Stimulated activated effector memory CD8-positive, alpha-beta T cell treated with anti-CD3 and anti-CD28 coated beads, Interleukin-12 subunit alpha, Interleukin-12 subunit beta, amount 100 ng/mL, for 72 hours (primary cell): Measurements from ENCODE around the gene TMEM141.
"Not testable (repeated sequence)": the region's sequence is repeated elsewhere in the genome, so short reads cannot be mapped to it uniquely, and the experiment has no call there.

Experiments used
- ATAC-seq: fragments of 150-1000 bp; cut with Tn5 transposase; 2 replicates; pipeline ENCODE4 v1.10.0; 2021
- DNase-seq, 2 donors: peaks; one replicate each; pipeline ENCODE4 v3.0.0; 2021 to 2022; ENCODE audit warnings: low spot score in 2 of 2
- H3K27ac Mint-ChIP-seq: one replicate; pipeline ENCODE4 v1.8.0; 2022; ENCODE audit warnings: mild to moderate bottlenecking, mixed read lengths
- H3K36me3 Mint-ChIP-seq: one replicate; pipeline ENCODE4 v1.8.0; 2022; ENCODE audit warnings: mild to moderate bottlenecking, mixed read lengths
- H3K4me1 Mint-ChIP-seq: one replicate; pipeline ENCODE4 v1.8.0; 2022; ENCODE audit warnings: mixed read lengths
- H3K4me3 Mint-ChIP-seq: one replicate; pipeline ENCODE4 v1.8.0; 2022; ENCODE audit warnings: mild to moderate bottlenecking, mixed read lengths
- H3K9me3 Mint-ChIP-seq: one replicate; pipeline ENCODE4 v1.8.0; 2022; ENCODE audit warnings: mixed read lengths

Gene TMEM141

DNA sequence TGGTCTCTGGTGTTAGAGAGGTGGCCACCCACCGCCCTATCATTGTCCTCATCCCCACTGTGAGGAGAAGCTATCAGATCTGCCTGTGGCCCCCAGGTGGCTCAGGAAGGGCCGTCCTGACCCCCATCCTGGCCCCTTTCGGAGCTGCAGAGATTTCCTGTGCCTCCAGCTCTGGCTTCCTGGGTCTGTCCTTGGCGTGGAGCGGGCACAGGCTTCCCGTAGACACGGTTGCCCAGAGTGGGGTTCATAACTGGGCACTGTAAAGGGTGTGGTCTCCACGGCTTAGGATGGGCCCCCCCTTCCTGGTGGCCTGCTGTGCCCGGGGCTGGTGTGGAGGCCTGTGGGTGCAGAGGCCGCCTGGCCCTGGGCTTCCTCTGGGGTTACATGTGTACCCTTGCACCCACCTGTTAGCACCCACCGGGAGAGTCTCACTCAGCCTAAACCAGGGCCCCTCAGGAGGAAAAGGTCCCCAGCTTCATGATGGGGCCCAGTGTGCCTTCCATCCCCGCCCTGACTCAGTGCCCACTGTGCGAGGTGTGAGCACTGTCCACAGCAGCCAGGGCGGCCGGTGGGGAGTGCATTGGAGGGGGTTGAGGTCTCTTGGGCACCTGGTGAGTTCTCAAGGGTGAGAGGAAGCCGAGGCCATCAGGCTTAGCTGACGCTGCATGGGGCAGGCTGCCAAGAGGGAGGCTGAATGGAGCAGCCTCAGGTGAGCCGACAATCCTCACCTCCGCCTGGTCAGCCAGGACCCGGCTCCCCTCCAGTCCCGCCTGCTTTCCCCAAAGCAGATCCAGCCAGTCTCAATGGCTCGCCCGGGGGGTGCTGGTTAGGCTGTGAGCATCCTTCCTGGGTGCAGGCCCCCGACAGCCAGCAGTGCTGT is 35.8 kb downstream of the TMEM141 start:
- no peak overlapping the region for H3K4me3 Mint-ChIP-seq
- peaks cover 51% of the 10 kb centered on the region for H3K36me3 Mint-ChIP-seq
- DNase-seq (no peak), ATAC-seq (no peak)
- no peak overlapping the region for H3K27ac Mint-ChIP-seq
- no peaks in the 10 kb centered on the region for H3K4me1 Mint-ChIP-seq
- no peaks in the 10 kb centered on the region for H3K9me3 Mint-ChIP-seq

GRCh38 chr9:136827794-136828473 is 36.8 kb downstream of the TMEM141 start:
- H3K4me1 Mint-ChIP-seq = no peaks in the 10 kb centered on the region
- ATAC-seq = no peak
- H3K27ac Mint-ChIP-seq = no peak overlapping the region
- no peak overlapping the region for H3K4me3 Mint-ChIP-seq
- DNase-seq = no peak
- no peaks in the 10 kb centered on the region for H3K9me3 Mint-ChIP-seq
- H3K36me3 Mint-ChIP-seq = peaks cover 51% of the 10 kb centered on the region

DNA sequence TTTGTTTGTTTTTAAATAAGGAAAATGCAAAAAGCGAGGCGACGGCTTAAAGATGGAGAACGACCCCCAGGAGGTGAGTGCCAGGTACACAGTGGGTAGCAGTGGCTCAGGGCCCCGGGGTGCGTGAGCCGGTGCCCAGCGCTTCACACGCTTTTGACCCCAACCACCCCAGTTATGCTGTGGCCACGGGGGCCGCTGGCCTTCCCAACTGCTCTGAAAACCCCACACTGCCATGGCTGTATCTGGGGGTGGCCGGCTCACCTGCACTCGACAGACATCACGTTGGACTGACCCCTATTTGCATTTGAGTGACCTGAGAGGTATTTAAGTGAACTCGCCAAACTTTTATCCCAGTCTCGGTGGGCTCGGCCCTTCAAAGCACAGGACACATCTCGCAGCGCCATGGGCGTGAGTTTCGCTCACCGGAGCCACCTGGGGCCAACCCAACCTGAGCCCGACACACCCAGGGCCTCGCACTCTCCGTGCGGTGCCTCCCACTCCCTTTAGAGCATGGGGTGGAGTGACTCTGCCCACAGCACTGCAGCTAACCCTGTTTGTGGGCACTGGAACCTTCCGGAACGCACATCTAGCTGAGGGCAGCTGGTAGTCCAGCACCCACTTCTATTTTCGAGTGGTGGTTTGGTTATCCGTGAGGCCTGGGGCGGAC is 37.5 kb downstream of the TMEM141 start:
- H3K27ac Mint-ChIP-seq = no peak overlapping the region
- no peaks in the 10 kb centered on the region for H3K9me3 Mint-ChIP-seq
- H3K4me1 Mint-ChIP-seq = no peaks in the 10 kb centered on the region
- DNase-seq (no peak), ATAC-seq (no peak)
- no peak overlapping the region for H3K4me3 Mint-ChIP-seq
- H3K36me3 Mint-ChIP-seq = peaks cover 44% of the 10 kb centered on the region

GRCh38 chr9:136829412-136829811 is 38.3 kb downstream of the TMEM141 start:
- H3K27ac Mint-ChIP-seq = no peak overlapping the region

DNA sequence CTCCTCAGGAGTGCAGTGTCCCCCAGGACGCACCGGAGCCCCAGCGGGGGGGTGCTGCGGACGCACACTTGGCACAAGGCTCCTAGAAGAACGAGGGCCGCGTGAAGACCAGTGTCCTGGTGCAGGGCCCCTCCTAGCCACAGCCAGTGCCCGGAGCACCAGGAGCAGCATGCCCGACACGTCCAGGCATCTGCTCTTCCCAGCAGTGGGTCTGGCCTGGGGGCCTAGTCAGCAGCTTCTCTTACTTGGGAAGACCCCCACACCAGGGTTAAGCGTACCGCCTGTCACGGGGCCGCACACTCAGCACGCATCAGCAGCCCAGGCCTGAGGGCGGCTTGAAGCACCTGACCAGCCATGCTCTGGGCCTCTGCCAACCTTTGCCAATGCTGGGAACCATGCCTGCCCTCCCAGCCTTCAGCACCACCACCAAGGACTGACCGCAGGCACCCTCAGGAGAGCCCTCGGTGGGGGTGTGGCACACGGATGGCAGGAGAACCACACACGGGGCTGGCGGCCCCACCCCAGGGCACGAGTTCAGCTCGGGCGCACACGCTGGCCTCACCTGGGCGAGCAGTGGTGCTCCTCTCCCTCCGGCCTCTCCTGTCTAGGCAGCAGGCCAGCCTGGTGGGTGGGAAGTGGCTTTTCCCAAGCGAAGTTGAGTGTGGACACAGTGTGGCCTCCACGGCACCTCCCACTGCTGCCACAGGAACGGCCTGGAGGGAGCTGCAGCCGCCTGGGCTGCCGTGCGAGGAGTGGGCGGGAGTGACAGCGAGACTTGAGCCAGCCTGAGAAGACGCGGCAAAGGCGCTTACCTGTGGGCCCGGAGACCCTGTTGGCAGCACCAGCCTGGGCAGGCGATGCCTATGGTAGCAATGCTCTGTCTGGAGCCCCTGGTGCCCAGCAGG is 39.1 kb downstream of the TMEM141 start:
- no peak for DNase-seq
- Mint-ChIP-seq H3K9me3 (no peaks in the 10 kb centered on the region), H3K36me3 (peaks cover 30% of the 10 kb centered on the region), H3K4me3 (no peak overlapping the region), H3K4me1 (no peaks in the 10 kb centered on the region), H3K27ac (no peak overlapping the region)
- no peak for ATAC-seq

More at GRCh38 chr9:136829412-136829811, 38.3 kb downstream of the TMEM141 start:
- DNase-seq (no peak), ATAC-seq (no peak)
- peaks cover 36% of the 10 kb centered on the region for H3K36me3 Mint-ChIP-seq
- H3K4me1 Mint-ChIP-seq = no peaks in the 10 kb centered on the region
- H3K9me3 Mint-ChIP-seq = no peaks in the 10 kb centered on the region
- no peak overlapping the region for H3K4me3 Mint-ChIP-seq

GRCh38 chr9:136831002-136831719 is 40.0 kb downstream of the TMEM141 start:
- ATAC-seq (no peak), DNase-seq (no peak)
- Mint-ChIP-seq H3K4me3 (no peak overlapping the region), H3K4me1 (no peaks in the 10 kb centered on the region), H3K27ac (no peak overlapping the region), H3K36me3 (peaks cover 26% of the 10 kb centered on the region), H3K9me3 (no peaks in the 10 kb centered on the region)

- peaks cover 23% of the 10 kb centered on the region for H3K36me3 Mint-ChIP-seq
- no peak overlapping the region for H3K27ac Mint-ChIP-seq
- ATAC-seq (no peak), DNase-seq (no peak)
- H3K9me3 Mint-ChIP-seq = no peaks in the 10 kb centered on the region
- no peak overlapping the region for H3K4me3 Mint-ChIP-seq
- H3K4me1 Mint-ChIP-seq = no peaks in the 10 kb centered on the region
Observed at GRCh38 chr9:136831720-136832104, 40.6 kb downstream of the TMEM141 start.

DNA sequence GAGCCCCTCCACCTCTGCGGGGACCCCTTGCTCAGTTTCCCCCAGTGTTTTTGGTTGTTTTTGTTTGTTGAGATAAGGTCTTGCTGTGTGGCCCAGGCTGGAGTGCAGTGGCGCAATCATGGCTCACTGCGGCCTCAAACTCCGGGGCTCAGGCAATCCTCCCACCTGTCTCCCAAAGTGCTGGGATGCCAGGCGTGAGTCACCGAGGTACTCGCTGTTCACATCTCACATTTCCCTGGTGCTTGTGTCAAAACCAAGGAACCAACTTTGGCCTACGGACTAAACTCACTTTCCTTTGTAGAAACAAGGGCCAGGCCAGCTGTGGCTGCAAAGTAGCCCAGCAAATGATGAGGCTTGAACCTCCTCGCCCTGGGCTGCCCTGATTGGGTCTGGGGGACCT is 41.4 kb downstream of the TMEM141 start:
- no peak overlapping the region for H3K27ac Mint-ChIP-seq
- ATAC-seq (no peak), DNase-seq (no peak)
- H3K4me1 Mint-ChIP-seq = no peaks in the 10 kb centered on the region
- peaks cover 23% of the 10 kb centered on the region for H3K36me3 Mint-ChIP-seq
- H3K4me3 Mint-ChIP-seq = no peak overlapping the region
- H3K9me3 Mint-ChIP-seq = no peaks in the 10 kb centered on the region

DNA sequence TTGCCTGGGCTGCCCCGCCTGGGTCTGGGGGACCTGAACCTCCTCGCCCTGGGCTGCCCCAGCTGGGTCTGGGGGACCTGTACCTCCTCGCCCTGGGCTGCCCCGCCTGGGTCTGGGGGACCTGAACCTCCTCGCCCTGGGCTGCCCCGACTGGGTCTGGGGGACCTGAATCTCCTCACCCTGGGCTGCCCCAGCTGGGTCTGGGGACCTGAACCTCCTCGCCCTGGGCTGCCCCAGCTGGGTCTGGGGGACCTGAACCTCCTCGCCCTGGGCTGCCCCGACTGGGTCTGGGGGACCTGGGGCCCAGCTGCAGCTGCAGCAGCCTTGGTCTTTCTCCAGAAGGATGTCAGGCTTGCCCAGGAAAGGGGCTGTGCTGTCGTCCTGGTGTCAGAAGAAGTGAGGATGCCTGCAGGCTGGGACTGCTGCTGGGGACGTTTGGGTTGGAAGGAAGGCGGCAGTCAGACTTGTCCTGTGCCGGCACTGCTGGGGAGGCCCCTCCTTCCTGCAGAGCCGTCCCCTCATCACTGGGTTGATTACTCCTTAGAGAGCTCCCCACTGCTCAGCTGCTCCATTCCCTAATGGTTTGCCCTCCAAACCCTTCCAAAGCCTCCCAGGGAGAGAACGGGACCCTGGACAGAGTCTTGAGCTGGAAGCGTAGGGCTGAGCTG is 42.4 kb downstream of the TMEM141 start:
- ATAC-seq, H3K9me3 Mint-ChIP-seq, H3K4me1 Mint-ChIP-seq, H3K4me3 Mint-ChIP-seq, H3K27ac Mint-ChIP-seq, DNase-seq: not testable (repeated sequence)
- H3K36me3 Mint-ChIP-seq = peaks cover 27% of the 10 kb centered on the region

DNA sequence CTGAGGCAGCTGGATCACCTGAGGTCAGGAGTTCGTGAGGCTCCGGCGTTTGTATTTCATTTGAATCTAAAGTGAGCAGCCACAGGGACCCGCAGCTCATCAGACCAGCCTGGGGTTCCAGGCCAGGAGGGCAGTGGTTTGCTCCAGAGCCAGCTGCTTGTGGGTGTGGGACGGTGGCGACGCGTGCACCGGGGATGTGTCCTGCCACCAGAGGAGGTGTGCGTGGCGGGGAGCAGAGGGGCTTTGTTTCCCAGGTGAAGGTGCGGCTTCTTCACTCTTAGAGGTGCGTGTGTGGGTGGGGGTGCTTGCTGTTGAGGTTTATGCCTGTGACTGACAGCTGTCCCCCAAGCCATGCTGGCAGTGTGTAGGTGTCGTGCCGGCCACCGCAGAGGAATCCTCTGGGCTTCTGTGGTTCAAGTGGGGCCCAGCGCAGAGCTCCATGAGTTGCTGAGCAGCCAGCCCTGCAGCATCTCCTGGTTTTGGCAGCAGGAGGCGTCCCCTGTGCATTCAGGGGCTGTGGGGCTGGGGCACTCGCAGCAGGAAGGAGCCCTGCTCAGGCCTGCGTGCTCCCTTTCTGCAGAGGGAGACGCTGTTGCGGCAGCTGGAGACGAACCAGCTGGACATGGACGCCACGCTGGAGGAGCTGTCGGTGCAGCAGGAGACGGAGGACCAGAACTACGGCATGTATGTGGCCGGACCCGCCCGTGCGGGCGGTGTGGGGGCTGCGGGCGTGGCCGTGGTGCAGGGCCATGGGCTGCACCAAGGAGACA is 44.2 kb downstream of the TMEM141 start:
- no peak overlapping the region for H3K4me3 Mint-ChIP-seq
- ATAC-seq = no peak
- no peak for DNase-seq
- H3K4me1 Mint-ChIP-seq = peaks cover 7% of the 10 kb centered on the region
- H3K9me3 Mint-ChIP-seq = no peaks in the 10 kb centered on the region
- H3K36me3 Mint-ChIP-seq = peaks cover 34% of the 10 kb centered on the region
- H3K27ac Mint-ChIP-seq = no peak overlapping the region

GRCh38 chr9:136835932-136836904 is 45.1 kb downstream of the TMEM141 start:
- peaks cover 12% of the 10 kb centered on the region for H3K4me1 Mint-ChIP-seq
- no peak overlapping the region for H3K27ac Mint-ChIP-seq
- no peak for DNase-seq
- H3K4me3 Mint-ChIP-seq = no peak overlapping the region
- no peaks in the 10 kb centered on the region for H3K9me3 Mint-ChIP-seq
- ATAC-seq = no peak
- H3K36me3 Mint-ChIP-seq = peaks cover 28% of the 10 kb centered on the region

GRCh38 chr9:136837146-136837855 is 46.2 kb downstream of the TMEM141 start:
- Mint-ChIP-seq H3K4me3 (no peak overlapping the region), H3K9me3 (no peaks in the 10 kb centered on the region), H3K4me1 (peaks cover 19% of the 10 kb centered on the region), H3K27ac (no peak overlapping the region), H3K36me3 (peaks cover 28% of the 10 kb centered on the region)
- ATAC-seq (no peak), DNase-seq (no peak)
